ENCODE measurements around the gene RBFOX2. TPM values are rescaled to one million over a fixed set of nuclear protein-coding genes. Genes with fewer than 3 reads are reported as not detected.

RBFOX2 gene
- total and polyA plus RNA-seq, 2 donors (not counting 3 experiments of a cell fraction or from before 2014, with no cell fraction given), result 125 to 142 TPM

GRCh38 chr22:36029406-36029755 is 757 bp upstream of the RBFOX2 start:
- Histone ChIP-seq H3K9me1 (replicated peaks; ENCODE audit: control insufficient read depth, extremely low read depth, insufficient read depth, low read length) (no peaks in the 10 kb centered on the region), H4K20me1 (replicated peaks; ENCODE audit: control insufficient read depth, extremely low read depth, insufficient read depth, low read length) (no peaks in the 10 kb centered on the region), H2AFZ (ENCODE audit: low read depth, low read length) (peak overlapping the region; percentile 99), H3K27ac (ENCODE audit: insufficient read depth, low read depth, low read length) (peak overlapping the region; percentile 24), H3K4me3 (replicated peaks in 1 of 3; ENCODE audit: insufficient read depth in 1 of 3, low read depth in 1 of 3, low read length in 3 of 3) (peak overlapping the region; percentile 37 to 78 (median 39)), H3K27me3 (ENCODE audit: control insufficient read depth in 2 of 2, insufficient read depth in 2 of 2, low read length in 2 of 2) (no peaks in the 10 kb centered on the region), H3K79me2 (ENCODE audit: control insufficient read depth, insufficient read depth, low read length) (peaks cover 35% of the 10 kb centered on the region), H3K4me2 (ENCODE audit: insufficient read depth, low read length) (peak overlapping the region; percentile 70), H3K9ac (replicated peaks; ENCODE audit: extremely low read depth, insufficient read depth, low read length) (peak overlapping the region; percentile 50), H3K36me3 (ENCODE audit: control insufficient read depth in 2 of 2, extremely low read depth in 1 of 2, insufficient read depth in 2 of 2, low read length in 2 of 2) (peaks cover 0 to 2% of the 10 kb centered on the region in 2 experiments), H3K9me3 (replicated peaks; ENCODE audit: control insufficient read depth, insufficient read depth, low read length) (no peaks in the 10 kb centered on the region), H3K4me1 (ENCODE audit: control insufficient read depth, extremely low read depth, insufficient read depth, low read length) (peaks cover 21% of the 10 kb centered on the region)
- intact Hi-C loops (cut with micrococcal nuclease), result loop anchor here (1.0 to 10.0 kb wide), 6 partner anchors 36 to 402 kb away; no protein-coding TSS in a partner anchor
- ChIA-PET CTCF (interaction anchor here (0.6 to 4.3 kb wide), 10 partner anchors 28 to 599 kb away, joined by 3 to 65 read pairs (median 4); no protein-coding TSS in a partner anchor), POLR2A (interaction anchor here (0.7 to 1.3 kb wide), 3 partner anchors 13 to 36 kb away, joined by 3 to 5 read pairs (median 4); no protein-coding TSS in a partner anchor)
- TF ChIP-seq POLR2A (IDR thresholded peaks at IDR 0.05; ENCODE audit: low read depth, low read length) (no peak), MAX (IDR thresholded peaks at IDR 0.05; ENCODE audit: insufficient read depth, insufficient read length) (no peak), FOS (IDR thresholded peaks at IDR 0.05; ENCODE audit: borderline replicate concordance, insufficient read depth, low read length) (no peak), POLR2AphosphoS5 (IDR thresholded peaks at IDR 0.05; ENCODE audit: insufficient read depth, low read depth, low read length) (no peak), CTCF (IDR thresholded peaks at IDR 0.05; ENCODE audit: extremely low read depth in 1 of 2, insufficient read depth in 1 of 2, low read depth in 1 of 2, low read length in 2 of 2) (no peak), EZH2 (IDR thresholded peaks at IDR 0.05; ENCODE audit: borderline replicate concordance, low read depth, low read length, severe bottlenecking) (no peak), GATA2 (IDR thresholded peaks at IDR 0.05; ENCODE audit: insufficient read depth, insufficient read length, low read depth, low read length) (no peak), JUN (IDR thresholded peaks at IDR 0.05; ENCODE audit: borderline replicate concordance, insufficient read depth, insufficient read length, low read depth) (no peak)
- DNase-seq (ENCODE audit: low read depth, low spot score), result no peak
- dilution Hi-C loops (cut with MboI; ENCODE audit: extremely low pct_ligation_motif_present, low sequenced_read_pairs), result no loop called here
- no peak for FAIRE-seq
- BruUV-seq (replicated peaks), result no TSS peak
